ENCODE measurements around the gene VPS41. TPM values are rescaled to one million over a fixed set of nuclear protein-coding genes. Genes with fewer than 3 reads are reported as not detected.

VPS41 gene
- total RNA-seq, 1 donor from 2014 or later: 91.8 TPM

DNA sequence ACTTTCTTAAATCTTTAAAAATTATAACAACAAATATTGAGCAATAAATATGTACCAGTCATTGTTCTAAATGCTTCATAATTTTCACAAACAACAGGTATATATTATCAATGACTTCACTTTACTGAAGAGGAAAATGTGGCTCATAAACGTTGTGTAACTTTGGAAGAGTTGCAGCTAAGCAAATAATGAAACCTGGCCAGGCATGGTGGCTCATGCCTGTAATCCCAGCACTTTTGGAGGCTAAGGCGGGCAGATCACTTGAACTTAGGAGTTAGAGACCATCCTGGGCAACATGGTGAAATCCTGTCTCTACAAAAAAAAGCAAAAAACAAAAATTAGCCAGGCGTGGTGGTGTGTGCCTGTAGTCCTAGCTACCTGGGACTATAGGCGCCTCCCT is 205.9 kb downstream of the VPS41 start:
- CTCF ChIA-PET: no interaction called here
- intact Hi-C loops (cut with micrococcal nuclease): no loop called here
- no peak for TF ChIP-seq CTCF (IDR thresholded peaks at IDR 0.05)
- Mint-ChIP-seq H3K9me3 (peaks cover 4% of the 10 kb centered on the region), H3K27me3 (peaks cover 8% of the 10 kb centered on the region), H3K36me3 (ENCODE audit: low read depth) (no peaks in the 10 kb centered on the region), H3K4me1 (no peaks in the 10 kb centered on the region), H3K27ac (no peak overlapping the region), H3K4me3 (no peak overlapping the region)
- POLR2A ChIA-PET: no interaction called here
- ATAC-seq (ENCODE audit: low read depth) (no peak), DNase-seq (no peak)

GRCh38 chr7:38702002-38702535 is 206.9 kb downstream of the VPS41 start:
- intact Hi-C loops (cut with micrococcal nuclease): no loop called here
- Mint-ChIP-seq H3K27ac (no peak overlapping the region), H3K4me3 (no peak overlapping the region), H3K9me3 (no peaks in the 10 kb centered on the region), H3K4me1 (no peaks in the 10 kb centered on the region), H3K36me3 (ENCODE audit: low read depth) (no peaks in the 10 kb centered on the region), H3K27me3 (peaks cover 8% of the 10 kb centered on the region)
- no peak for TF ChIP-seq CTCF (IDR thresholded peaks at IDR 0.05)
- CTCF ChIA-PET: no interaction called here
- POLR2A ChIA-PET: no interaction called here
- DNase-seq: no peak
- no peak for ATAC-seq (ENCODE audit: low read depth)

GRCh38 chr7:38700116-38700515 is 208.9 kb downstream of the VPS41 start:
- H3K9me3 Mint-ChIP-seq: peaks cover 2% of the 10 kb centered on the region
- no peak overlapping the region for H3K4me3 Mint-ChIP-seq
- H3K27me3 Mint-ChIP-seq: peaks cover 8% of the 10 kb centered on the region
- no peaks in the 10 kb centered on the region for H3K4me1 Mint-ChIP-seq
- DNase-seq (no peak), ATAC-seq (ENCODE audit: low read depth) (no peak)
- intact Hi-C loops (cut with micrococcal nuclease): no loop called here
- POLR2A ChIA-PET: no interaction called here
- CTCF ChIA-PET: no interaction called here
- H3K36me3 Mint-ChIP-seq (ENCODE audit: low read depth): no peaks in the 10 kb centered on the region
- TF ChIP-seq CTCF (IDR thresholded peaks at IDR 0.05): no peak
- no peak overlapping the region for H3K27ac Mint-ChIP-seq

DNA sequence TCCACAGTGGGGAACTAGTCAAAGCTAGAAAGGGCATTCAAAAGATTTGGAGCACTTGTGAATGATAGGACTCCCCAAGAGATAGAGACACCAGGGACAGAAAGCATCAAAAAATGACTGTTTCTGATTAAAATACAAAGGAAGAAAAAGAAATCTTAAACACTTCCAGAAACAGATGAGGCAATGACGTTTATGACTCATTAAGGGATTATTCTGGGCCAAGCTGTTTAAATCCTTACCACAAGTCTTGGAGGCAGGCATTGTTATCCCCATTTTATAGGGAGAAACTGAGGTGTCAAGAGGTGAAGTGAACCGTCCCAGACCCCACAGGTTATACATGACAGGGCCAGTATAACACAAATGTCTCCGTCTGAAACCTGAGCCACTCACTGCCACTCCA is 209.5 kb downstream of the VPS41 start:
- intact Hi-C loops (cut with micrococcal nuclease): no loop called here
- H3K9me3 Mint-ChIP-seq: peaks cover 2% of the 10 kb centered on the region
- H3K4me3 Mint-ChIP-seq: no peak overlapping the region
- ChIA-PET CTCF (no interaction called here), POLR2A (no interaction called here)
- H3K27me3 Mint-ChIP-seq: peaks cover 8% of the 10 kb centered on the region
- H3K4me1 Mint-ChIP-seq: peaks cover under 1% of the 10 kb centered on the region
- DNase-seq (no peak), ATAC-seq (ENCODE audit: low read depth) (no peak)
- no peak overlapping the region for H3K27ac Mint-ChIP-seq
- no peak for TF ChIP-seq CTCF (IDR thresholded peaks at IDR 0.05)
- H3K36me3 Mint-ChIP-seq (ENCODE audit: low read depth): no peaks in the 10 kb centered on the region

DNA sequence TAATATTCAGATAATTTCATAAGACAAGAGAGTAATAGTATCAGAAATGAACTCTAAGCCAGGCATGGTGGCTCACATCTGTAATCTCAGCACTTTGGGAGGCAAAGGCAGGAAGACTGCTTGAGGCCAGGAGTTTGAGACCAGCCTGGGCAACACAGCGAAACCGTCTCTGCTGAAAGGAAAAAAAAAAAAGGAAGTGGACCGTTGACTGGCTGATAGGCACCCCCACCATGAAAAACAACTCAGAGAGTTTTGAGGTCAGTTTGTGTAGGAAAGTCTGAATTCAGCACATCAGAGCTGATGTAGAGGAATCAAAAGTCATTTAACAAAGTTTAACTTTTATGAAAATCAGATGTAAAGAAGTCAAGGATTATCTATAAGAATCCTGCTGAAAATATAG is 214.7 kb downstream of the VPS41 start:
- Mint-ChIP-seq H3K27ac (no peak overlapping the region), H3K4me3 (no peak overlapping the region), H3K36me3 (ENCODE audit: low read depth) (no peaks in the 10 kb centered on the region), H3K9me3 (peaks cover 2% of the 10 kb centered on the region), H3K4me1 (peaks cover 3% of the 10 kb centered on the region), H3K27me3 (no peaks in the 10 kb centered on the region)
- DNase-seq (no peak), ATAC-seq (ENCODE audit: low read depth) (no peak)
- CTCF ChIA-PET: no interaction called here
- POLR2A ChIA-PET: no interaction called here
- intact Hi-C loops (cut with micrococcal nuclease): no loop called here
- TF ChIP-seq CTCF (IDR thresholded peaks at IDR 0.05): no peak

Measured in activated B cell treated with CpG ODN at 0.5 μM for 24 hours (primary cell).